Stimulated activated CD4-positive, alpha-beta T cell treated with anti-CD3 and anti-CD28 coated beads, Interleukin-2, amount 100 ng/mL, for 4 hours (primary cell): ENCODE results near the gene DOCK10.

ENCODE experiments used
- DNase-seq: peaks from one replicate; pipeline ENCODE4 v3.0.0-alpha.2; 2020; ENCODE audit warnings: low read depth

Gene DOCK10

DNA sequence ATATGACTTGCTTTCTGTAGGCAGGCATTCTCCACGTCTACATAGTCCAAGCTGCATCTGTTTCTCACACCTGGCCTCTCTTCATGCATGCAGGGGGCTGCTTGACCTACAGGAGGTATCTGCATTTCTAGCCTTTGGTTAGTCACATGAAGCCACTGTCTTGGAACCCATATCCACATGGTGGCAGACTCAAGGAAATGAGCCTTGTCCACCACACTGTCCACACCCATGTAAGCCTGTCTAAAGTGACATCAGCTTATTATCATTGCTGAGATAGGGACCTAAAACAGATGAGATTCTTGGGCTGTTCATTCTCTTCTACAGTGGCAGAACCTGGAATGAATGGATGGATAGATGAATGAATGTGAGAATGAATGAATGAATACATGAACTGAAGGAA, 160.4 kb downstream of the DOCK10 start:
- no peak for DNase-seq

DNA sequence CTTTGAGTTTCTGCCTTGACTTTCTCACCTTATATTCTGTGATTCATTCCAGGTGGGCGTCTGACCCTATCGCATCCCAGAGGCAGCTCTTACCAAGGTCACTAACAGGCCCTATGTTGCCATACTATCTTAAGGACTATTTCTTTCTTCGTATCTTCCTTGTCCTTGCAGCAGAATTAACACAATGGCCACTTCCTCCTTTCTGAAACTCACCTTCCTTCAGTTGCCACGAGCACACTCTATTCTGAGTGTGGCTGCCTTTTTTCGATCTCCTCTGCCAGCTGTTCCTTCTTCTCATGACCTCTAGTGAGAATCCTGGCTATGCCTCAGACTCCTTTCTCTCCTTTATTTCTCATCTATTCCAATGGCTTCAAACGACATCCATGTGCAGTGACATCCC, 165.7 kb downstream of the DOCK10 start:
- no peak for DNase-seq

DNA sequence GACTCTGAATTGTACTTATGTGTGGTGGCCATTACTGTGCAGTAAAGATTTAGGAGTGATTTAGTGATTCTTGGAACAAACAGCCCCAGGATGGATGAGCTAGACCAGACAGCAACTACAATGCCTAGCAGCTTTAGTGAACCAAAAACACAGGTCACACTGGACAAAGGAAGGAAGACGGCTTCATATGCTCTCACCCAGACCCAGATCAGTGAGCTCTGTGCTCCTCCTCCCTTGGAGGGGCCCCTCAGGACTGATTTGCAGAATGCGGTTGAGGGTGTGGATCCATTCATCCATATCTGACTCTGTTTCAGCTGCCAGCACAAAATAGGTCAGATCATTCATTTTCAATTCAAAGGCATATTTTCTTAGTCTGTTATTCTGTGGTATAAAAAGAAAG, 166.4 kb downstream of the DOCK10 start:
- DNase-seq, result no peak

DNA sequence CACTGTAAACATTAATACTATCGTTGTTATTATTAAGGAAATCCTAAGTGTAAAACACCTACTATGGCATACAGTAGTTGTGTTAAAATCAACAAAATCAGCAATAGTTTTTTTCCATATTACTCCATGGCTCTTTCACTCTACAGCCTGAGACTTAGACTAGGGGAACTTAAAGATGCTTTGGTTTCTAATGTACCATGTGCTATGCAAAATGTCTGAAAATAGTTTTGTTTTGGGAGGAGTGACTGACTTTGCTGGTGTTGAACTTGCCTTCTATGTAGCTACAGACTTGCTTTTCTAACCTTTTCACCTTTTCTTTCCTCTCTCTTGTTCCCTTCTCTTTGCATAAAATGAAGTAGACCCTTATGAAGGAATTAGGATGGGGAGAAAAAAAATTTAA, 167.1 kb downstream of the DOCK10 start:
- no peak for DNase-seq

DNA sequence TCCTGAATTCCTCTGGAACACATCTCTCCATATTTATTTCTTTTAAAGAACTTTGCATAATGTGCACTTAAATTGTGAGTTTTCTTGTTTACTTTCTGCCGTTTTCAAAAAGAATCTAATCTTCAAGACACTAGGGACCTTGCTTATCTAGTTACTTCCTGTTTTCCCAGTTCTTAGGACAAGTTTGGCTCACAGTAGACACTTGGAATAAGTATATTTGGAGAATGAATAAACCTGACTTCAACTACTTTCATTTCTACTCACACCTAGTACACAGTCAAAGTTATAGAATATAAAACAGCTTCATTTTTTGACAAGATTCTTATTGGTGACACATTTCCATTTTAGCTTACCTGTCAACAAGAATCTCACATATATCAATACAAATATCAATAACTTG, 170.5 kb downstream of the DOCK10 start:
- no peak for DNase-seq

DNA sequence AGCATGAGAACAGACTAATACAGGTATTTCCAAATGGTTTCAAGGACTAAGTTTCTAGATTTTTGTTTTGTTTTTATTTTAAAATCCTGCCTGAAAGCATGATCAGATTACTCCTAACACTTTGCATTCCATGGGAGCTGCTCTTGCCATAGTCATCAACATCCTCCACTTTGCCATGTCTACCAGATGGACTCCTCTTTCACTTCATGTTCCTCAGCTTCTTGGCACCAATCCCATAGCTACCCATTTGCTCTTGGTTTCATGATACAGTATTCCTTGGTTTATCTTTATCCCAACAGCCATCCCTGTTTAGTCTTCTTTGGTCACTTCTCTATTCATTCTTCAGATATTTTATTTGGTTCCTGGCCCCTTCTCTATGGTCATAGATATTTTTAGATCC, 171.9 kb downstream of the DOCK10 start:
- no peak for DNase-seq

DNA sequence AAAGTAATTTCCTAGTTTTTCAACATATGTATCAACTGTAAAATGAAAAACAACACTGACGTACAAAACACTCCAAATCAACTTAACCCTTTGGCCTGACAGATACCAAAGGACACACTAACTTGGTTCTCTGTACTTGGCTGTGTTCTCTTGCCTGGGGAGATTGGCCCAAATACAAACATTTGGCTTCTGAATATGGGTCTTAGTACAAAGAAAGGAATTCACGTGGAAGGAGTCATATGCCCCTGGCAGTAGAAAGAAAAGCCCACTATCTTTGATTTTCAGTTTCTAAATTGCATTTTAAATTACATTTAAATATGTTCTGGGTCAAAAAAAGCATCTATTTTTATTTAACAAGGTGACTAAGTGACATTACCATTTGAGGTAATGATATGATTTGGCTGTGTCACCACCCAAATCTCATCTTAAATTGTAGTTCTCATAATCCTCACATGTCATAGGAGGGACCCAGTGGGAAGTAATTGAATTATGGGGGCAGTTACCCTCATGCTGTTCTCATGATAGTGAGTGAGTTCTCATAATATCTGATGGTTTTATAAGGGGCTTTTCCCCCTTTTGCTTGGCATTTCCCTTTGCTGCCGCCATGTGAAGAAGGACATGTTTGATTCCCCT, 172.6 kb downstream of the DOCK10 start:
- no peak for DNase-seq

DNA sequence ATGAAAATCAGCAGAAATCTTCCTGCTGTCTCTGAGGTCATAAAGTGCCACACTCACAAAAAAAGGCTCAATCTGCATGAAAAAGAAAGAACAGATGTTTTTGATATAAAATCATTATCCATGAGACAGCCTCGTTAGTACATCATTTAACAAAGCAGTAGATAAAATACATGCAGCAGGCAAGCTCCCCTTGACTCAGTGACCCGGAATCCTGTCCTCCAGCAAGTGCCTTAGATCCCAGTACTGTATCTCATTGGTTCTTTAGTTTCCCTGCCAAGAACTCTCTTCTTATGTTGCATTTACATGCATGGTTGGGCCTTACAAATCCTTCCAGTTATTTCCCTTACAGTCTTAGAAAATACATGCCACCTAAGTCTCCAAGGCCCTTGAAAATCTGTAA, 177.3 kb downstream of the DOCK10 start:
- DNase-seq, result no peak

DNA sequence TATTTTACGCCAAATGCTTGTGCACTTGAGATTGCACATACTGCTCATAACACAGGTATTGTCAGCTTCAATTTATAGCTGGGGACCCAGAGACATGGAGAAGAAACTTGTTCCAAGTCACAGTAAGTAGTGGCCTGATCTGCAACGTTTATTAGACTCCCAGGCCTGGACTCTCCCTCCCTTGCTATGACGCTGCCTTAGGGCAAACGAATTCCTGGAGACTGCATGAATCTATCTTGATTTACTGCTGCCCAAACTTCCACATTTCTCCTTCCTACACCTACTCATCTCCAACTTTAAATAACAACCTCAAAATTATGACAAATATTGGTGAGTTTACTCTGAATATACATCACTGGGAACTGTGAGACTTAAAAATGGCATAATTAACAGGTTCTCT, 181.0 kb downstream of the DOCK10 start:
- no peak for DNase-seq

DNA sequence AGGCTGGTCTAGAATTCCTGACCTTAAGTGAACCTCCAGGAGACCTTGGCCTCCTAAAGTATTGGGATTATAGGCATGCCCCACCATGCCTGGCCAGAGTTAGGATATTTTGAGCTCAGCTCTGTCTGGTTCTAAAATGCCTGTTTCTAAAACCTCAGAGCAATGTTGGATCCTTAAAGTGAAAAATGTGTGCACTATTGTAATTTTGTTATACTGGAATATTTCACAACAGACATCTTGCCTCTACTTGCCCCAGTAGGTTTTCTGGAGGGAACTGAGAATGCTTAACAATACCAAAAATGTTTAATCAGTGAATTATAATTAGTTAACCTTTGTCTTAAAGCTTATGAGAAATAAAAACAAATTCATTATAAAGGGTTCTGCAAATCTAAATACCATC, 181.5 kb downstream of the DOCK10 start:
- no peak for DNase-seq

DNA sequence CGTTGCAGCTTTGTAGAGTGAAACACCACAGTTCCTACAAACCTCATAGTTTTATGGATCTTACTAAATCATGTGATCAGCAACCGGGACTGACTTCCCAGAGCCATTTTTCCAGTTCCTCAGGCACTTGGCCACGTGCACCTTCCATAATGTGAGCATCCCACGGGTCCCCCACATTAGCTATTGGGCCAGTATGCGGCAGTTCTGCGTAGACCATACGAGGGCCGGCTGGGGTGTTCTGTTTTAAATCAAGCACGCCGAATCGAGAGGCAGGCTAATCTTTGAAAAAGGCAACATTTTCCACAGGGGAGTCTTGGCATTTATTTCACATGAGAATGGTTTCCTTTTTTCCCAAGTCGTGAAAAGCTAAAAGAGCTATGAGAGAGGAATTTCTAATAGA, 190.5 kb downstream of the DOCK10 start:
- DNase-seq, result no peak

DNA sequence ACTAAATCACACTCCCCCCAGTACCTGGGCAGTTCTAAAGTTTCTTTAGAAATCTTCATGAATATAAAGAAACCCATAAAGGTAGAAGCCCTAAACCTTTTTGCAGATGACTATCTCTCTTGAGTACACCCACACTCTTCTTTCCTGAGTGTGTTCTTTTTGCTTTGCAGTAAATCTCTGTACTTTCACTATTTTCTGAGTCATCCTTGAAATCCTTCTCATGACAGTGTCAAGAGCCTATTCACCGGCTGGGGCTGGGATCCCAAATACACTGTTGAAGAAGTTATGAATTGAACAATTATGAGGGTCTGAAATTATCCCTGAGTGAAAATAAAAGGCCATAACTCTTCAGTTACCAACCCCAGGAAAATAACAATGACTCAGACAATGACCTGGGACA, 192.2 kb downstream of the DOCK10 start:
- DNase-seq, result no peak

DNA sequence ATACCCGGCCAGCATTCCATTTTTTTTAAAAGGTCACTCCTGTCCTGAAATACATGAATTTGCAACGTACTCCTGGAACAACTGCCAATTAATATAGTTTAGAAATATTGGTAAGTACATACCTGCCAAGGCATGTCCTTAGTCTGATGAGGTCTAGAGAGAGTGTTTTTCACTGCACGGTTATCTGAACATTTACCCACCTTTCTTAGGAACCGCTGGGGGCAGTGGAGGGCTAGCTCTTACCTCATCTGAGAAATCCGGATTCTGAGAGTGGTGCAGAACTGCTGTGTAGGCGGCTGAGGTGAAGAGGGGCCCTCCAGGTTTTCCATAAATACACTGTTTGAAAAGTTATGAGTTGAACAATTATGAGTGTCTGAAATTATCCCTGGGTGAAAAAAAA, 193.0 kb downstream of the DOCK10 start:
- no peak for DNase-seq

DNA sequence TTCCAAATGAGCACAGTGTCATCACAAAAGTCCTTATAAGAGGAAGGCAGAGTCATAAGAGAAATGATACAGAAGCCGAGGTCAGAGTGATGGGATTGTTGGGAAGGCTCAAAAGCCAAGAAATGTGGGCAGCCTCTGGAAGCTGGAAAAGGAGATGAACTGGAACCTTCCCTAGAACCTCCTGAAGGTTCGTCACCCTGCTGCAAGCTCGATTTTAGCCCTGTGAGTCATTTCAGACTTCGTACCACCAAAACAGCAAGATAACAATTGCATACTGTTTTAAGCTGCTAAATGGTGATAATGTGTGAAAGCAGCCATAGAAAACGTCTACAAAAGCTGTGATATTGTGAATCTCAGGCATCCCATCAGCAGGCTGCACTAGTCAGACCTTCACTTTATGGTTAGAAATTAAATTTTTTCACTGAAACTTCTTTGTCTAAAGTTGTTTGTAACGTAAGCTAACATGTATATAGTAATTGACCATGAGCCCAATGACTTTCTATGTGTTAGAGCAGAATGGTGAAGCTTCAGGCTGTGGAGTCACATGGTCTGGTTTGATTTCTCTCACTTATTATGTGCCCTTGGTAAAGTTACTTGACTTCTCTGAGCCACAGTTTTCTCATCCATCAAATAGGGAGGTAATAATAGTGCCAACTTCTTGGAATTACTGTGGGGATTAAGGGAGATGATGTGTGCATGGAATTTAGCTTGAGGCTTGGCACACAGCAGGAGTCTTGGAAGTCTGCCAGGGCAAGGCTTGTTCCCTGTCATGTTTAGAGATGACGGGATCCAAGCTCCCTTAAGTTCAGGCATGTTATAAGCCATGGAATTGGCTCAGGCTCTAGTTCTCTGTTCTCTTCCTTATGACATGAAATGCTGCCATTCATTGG, 194.1 kb downstream of the DOCK10 start:
- DNase-seq, result no peak

DNA sequence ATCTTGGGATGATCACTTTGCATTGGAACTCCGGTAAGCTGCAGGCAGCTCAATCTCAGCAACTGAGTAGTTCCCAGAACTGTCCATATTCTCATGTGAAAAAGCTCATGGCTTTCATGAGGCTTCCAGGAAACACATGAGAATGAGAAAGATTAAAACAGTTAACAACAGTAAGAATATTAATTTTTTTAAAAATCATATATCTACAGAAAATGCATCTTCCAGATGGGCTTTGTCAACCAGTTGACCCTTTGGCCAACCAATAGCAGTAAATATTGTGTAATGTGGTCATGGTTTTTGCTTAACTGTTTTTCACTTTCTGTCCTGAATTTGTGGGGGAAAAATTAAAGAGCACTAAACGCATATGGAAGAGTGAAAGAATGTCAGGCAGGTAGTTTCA, 194.9 kb downstream of the DOCK10 start:
- no peak for DNase-seq

DNA sequence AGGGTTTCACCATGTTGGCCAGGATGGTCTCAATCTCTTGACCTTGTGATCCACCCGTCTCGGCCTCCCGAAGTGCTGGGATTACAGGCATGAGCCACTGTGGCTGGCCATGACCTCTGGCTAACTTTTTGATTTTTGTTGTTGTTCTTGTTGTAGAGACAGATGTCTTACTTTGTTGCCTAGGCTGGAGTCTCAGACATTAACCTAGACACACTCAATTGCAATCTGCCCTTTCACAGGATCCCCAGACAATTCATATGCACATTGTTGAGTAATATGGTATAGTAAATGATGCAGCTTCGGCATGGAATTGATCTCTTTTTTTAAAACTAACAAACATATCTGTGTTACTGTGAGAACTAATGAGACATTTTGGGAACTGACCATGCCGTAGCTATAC, 195.6 kb downstream of the DOCK10 start:
- DNase-seq, result no peak

DNA sequence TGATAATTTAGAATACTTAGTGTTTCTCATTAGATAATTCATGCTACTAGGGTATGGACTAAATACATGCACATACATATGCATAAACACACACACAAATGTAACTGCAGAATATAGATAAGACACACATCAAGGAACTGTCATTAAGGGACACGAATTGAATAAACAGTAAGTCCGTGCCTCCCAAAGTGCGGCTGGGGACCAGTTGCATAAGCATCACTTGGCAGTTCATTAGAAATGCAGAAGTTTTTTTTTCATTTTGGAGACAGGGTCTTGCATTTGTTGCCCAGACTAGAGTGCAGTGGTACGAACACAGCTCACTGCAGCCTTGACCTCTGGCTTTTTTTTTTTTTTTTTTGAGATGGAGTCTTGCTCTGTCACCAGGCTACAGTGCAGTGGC, 196.1 kb downstream of the DOCK10 start:
- DNase-seq, result no peak

DNA sequence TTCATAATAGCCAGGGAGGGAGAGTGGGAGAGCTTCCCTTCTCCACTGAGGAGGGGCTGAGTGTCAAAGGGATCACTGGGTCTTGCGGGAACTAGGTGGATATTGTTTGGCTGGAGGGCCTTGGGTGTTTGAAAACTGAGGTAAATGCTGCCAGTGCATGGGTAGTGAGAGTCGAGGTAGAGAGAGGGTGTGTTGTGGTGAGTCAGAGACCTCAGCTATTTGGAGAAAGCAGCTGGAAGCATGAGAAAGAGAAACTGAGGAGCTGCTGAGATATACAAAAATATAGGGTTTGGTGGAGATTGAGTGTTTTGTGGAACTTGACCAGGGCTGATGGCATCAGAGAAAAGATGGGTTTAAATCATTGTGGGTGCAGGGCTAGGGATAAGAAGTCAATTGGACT, 199.1 kb downstream of the DOCK10 start:
- no peak for DNase-seq

DNA sequence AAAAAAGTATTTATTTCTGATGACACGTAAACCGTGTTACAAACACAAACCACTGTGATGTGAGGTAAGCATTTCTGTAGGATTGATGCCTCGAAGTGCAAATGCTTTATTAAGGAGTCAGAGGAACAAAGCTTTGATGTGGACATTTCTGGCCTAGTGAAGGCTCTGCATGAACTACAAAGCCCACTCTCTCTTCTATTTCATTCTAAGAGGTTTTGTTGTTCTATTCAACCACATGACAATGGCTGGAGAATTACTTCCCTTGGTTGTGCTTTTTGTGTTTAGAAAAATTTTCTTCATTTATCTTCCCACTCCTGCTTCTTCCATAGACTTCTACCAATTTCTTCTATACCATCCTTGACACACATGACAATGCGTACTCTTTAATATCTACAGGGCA, 200.4 kb downstream of the DOCK10 start:
- no peak for DNase-seq

DNA sequence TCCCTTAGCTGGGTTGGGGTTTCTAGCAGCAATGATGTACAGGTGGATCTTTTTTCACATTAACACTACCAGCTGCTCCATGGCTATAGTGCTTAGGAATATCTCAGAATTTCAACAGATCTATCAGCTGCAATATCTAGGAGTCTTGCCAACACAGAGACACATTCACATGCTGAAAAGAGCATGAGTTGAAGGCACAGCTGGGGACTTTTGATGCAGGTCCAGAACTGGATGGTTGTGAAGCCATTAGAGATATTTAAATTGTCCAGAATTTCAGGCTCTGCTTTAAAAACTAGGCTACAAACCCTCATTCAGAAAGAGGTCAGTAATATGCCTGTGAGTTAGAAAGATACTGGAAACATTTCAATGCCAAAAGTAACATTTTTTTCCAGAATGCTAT, 203.9 kb downstream of the DOCK10 start:
- no peak for DNase-seq

DNA sequence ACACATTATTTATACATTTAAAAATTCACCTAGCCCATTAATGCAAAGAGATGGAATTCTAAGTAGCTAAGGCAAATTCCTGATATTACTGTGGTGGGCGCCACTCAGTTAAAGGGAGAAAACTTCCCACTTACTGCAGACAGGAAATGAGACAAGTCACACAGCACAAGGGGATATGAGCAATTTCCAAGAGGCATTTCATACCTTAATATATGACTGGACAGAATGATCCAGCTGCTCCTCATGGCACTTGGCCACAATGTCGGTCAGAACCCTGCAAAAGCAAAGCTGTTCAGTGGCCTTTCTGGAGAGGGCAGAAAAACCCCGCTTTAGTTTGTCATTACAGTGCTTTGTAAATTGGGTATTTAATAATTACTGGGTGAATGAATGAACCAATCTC, 204.7 kb downstream of the DOCK10 start:
- DNase-seq, result no peak

DNA sequence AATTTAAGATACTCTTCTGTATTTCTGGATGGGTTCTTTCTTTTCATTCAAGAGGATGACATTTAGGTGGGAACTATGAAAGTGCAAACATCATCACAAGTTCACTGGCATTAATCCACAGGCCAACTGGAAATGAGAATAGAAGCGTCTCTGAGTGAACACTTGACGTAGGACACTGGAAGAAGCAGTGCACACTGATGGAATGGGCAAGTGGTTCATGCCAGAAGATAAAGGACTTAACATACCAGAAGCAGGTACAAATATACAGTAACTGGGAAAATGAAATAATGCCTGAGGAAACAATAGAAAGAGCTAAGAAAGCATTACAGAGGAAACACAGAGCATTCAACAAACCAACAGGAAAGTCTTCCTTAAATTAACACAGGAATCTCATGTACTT, 205.2 kb downstream of the DOCK10 start:
- DNase-seq, result no peak

DNA sequence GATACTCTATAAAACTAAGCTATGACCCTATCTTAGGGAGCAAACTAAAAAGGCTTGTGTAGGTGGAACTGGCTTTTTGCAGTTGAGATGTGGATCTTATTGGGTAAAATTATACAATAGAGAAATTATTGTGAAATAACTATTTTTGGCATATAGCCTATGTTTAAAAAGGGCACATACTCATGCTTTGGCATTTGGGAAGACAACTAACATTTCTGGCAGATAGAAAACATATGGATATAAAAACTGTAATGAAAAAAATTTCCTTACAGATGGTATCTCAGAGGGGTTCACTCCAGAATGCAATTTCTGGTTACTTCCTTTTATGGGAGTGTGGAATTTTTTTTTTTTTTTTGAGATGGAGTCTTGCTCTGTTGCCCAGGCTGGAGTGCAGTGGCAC, 206.0 kb downstream of the DOCK10 start:
- DNase-seq, result no peak

DNA sequence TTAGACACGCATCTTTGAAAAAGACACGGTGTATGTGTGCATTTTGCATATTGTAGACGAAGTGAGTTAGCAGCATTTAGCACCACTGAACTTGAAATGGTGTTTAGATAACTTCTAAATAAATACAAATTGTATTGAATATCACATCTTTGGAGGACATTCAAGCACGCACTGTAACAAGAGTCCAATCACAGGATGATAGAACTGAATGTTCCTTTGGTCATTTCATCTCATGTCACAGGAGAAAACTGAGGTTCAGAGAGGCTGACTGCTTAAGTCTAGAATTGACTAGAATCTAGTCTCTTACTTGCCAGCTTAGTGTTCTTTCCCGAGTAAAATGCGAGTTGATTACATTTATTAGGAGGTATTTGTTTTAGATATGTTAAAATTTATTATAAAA, 206.9 kb downstream of the DOCK10 start:
- DNase-seq, result no peak
